K562 (cell line): ENCODE measurements around the gene CARD8. TPM values are rescaled to one million over a fixed set of nuclear protein-coding genes. Genes with fewer than 3 reads are reported as not detected.

Source experiments
- AFF4 ChIP-seq: sonication (generic); formaldehyde crosslinking; IDR thresholded peaks from 2 replicates; pipeline ENCODE4 v1.8.0; 2023; ENCODE audit warnings: mild to moderate bottlenecking, missing genetic modification reagents
- BCL6 ChIP-seq: fragments of 250-450 bp; sonication (Bioruptor Pico); IDR thresholded peaks from 2 replicates; pipeline ENCODE4 v1.4.0; 2020
- BHLHE40 ChIP-seq: IDR thresholded peaks from 2 replicates; pipeline ENCODE4 v1.6.1; 2011; ENCODE audit warnings: low read length, improper control_type of control experiment
- CEBPZ ChIP-seq: fragments of 150-350 bp; IDR thresholded peaks from 2 replicates; pipeline ENCODE4 v1.6.1; 2014; ENCODE audit warnings: low read depth, mild to moderate bottlenecking, low read length, borderline replicate concordance
- CHD1 ChIP-seq: fragments of 200-600 bp; sonication (generic); IDR thresholded peaks from one replicate; pipeline ENCODE4 v1.6.1; 2012; ENCODE audit warnings: mild to moderate bottlenecking, moderate library complexity, low read length, inconsistent platforms
- DACH1 ChIP-seq: fragments of 450-650 bp; IDR thresholded peaks from 2 replicates; pipeline ENCODE4 v1.6.1; 2018; ENCODE audit not compliant: partially characterized antibody
- ELK3 ChIP-seq: fragments of 450-650 bp; formaldehyde crosslinking; IDR thresholded peaks from 2 replicates; pipeline ENCODE4 v1.4.0; 2020; ENCODE audit warnings: mild to moderate bottlenecking
- GATAD2B ChIP-seq: fragments of 450-650 bp; IDR thresholded peaks from 2 replicates; pipeline ENCODE4 v1.6.1; 2017; ENCODE audit warnings: mild to moderate bottlenecking, borderline replicate concordance
- ILF3 ChIP-seq: fragments of 450-650 bp; IDR thresholded peaks from 2 replicates; pipeline ENCODE4 v1.6.1; 2018; ENCODE audit warnings: antibody characterized with exemption, mild to moderate bottlenecking, moderate library complexity, borderline replicate concordance
- KDM1A ChIP-seq, 2 experiments: fragments of 450-650 bp; IDR thresholded peaks; 2 replicates each; pipeline ENCODE4 v1.6.1; 2016; ENCODE audit warnings: mild to moderate bottlenecking in 2 of 2
- KLF1 ChIP-seq: fragments of 450-650 bp; IDR thresholded peaks from 2 replicates; pipeline ENCODE4 v1.6.1; 2016; ENCODE audit warnings: missing genetic modification characterization, missing compliant biosample characterization
- NUFIP1 ChIP-seq: fragments of 450-650 bp; IDR thresholded peaks from 2 replicates; pipeline ENCODE4 v1.6.1; 2018; ENCODE audit not compliant: partially characterized antibody
- U2AF1 ChIP-seq: fragments of 200-400 bp; formaldehyde crosslinking; optimal IDR thresholded peaks from 2 replicates; pipeline ENCODE3; 2017; ENCODE audit warnings: mild to moderate bottlenecking, low read depth, low read length, moderate library complexity
- XRCC4 ChIP-seq: IDR thresholded peaks from one replicate; pipeline ENCODE4 v1.6.1; 2011; ENCODE audit not compliant: insufficient read depth, insufficient read length; ENCODE audit errors: extremely low read depth
- ZBTB33 ChIP-seq: sonication (generic); formaldehyde crosslinking; IDR thresholded peaks from 2 replicates; pipeline ENCODE4 v1.8.1; 2023; ENCODE audit warnings: mild to moderate bottlenecking, missing genetic modification reagents
- ZNF184 ChIP-seq: sonication (generic); formaldehyde crosslinking; IDR thresholded peaks from 2 replicates; pipeline ENCODE4 v1.5.0; 2020; ENCODE audit warnings: missing genetic modification reagents
- ZNF586 ChIP-seq: fragments of 450-650 bp; formaldehyde crosslinking; conservative IDR thresholded peaks from 2 replicates; pipeline ENCODE4 v1.4.0; 2020; ENCODE audit warnings: mild to moderate bottlenecking, moderate library complexity
- polyA plus RNA-seq, 8 experiments: library from polyadenylated mRNA; depleted of rRNA in 4 of 8; stranded (reverse) in 5 of 8; unstranded in 3 of 8; fragments of >200 nt; fragmentation: Nextera tagmentation in 2 of 8; fragmentation: Illumina TruSeq in 1 of 8; extraction: Ambion mirVana in 2 of 8; extraction: Trizol in 1 of 8; gene quantifications; 2 replicates each; pipeline versions ENCODE4 v1.2.1 to v1.2.3, GENCODE V29; 2011 to 2014; ENCODE audit warnings: inconsistent platforms in 1 of 8, missing spikeins in 1 of 8
- total RNA-seq, 7 experiments: library from RNA; depleted of rRNA in 6 of 7; stranded (reverse); fragments of >200 nt in 6 of 7; fragmentation: Illumina TruSeq in 2 of 7; extraction: Trizol in 2 of 7; gene quantifications; 2 replicates each; pipeline versions ENCODE4 v1.2.1 to v1.2.3, GENCODE V29; 2011 to 2021; ENCODE audit warnings: low replicate concordance in 1 of 7

The CARD8 gene
- total and polyA plus RNA-seq, 9 of the 15 experiments (the other 6 are each of a cell fraction or from before 2014, with no cell fraction given) = 11.5 to 26.4 (median 20.8) TPM

- TF ChIP-seq ELK3 (CRISPR knock-in tag) (no peak), BHLHE40 (no peak), GATAD2B (peak; percentile 49; the same call in 1 of the 2 replicates), KDM1A (IDR thresholded peaks at IDR 0.05) (no peak), NUFIP1 (no peak), AFF4 (CRISPR knock-in tag) (no peak), U2AF1 (no peak), BCL6 (CRISPR knock-in tag) (no peak), ZBTB33 (peak; percentile 20; the same call in 1 of the 2 replicates), CEBPZ (no peak), ZNF184 (no peak), DACH1 (peak; percentile 52), ILF3 (no peak), ZNF586 (CRISPR knock-in tag) (0 out of 2 replicates have a peak, but pooled peaks have one; percentile 35), XRCC4 (no peak), KLF1 (tag) (no peak), CHD1 (no peak)
These were observed at the start of gene CARD8 (continued) for GRCh38 chr19:48255376-48256303.
